Hepatocyte (in vitro differentiated cells): ENCODE results near the gene CATSPERE.

Experiments used
- CTCF ChIP-seq: fragments of 200-600 bp; sonication (generic); IDR thresholded peaks from 2 replicates; pipeline ENCODE4 v1.5.1; 2016; ENCODE audit warnings: antibody characterized with exemption, mild to moderate bottlenecking; ENCODE audit not compliant: poor library complexity
- EZH2 ChIP-seq: fragments of 200-600 bp; sonication (generic); IDR thresholded peaks from 2 replicates; pipeline ENCODE4 v1.6.1; 2016; ENCODE audit warnings: antibody characterized with exemption, mild to moderate bottlenecking, borderline replicate concordance

GRCh38 chr1:244664353-244664752 lies 203.3 kb downstream of the CATSPERE start:
- TF ChIP-seq CTCF, result no peak
- no peak for TF ChIP-seq EZH2
